ENCODE measurements around the gene NELFCD. TPM values are rescaled to one million over a fixed set of nuclear protein-coding genes. Genes with fewer than 3 reads are reported as not detected.
A peak's percentile ranks its signal among the peaks of the same experiment; 100 is the strongest.

NELFCD gene
- total and polyA plus RNA-seq, 9 of the 15 experiments (the other 6 are each of a cell fraction or from before 2014, with no cell fraction given): 11.7 to 163 (median 96.5) TPM

DNA sequence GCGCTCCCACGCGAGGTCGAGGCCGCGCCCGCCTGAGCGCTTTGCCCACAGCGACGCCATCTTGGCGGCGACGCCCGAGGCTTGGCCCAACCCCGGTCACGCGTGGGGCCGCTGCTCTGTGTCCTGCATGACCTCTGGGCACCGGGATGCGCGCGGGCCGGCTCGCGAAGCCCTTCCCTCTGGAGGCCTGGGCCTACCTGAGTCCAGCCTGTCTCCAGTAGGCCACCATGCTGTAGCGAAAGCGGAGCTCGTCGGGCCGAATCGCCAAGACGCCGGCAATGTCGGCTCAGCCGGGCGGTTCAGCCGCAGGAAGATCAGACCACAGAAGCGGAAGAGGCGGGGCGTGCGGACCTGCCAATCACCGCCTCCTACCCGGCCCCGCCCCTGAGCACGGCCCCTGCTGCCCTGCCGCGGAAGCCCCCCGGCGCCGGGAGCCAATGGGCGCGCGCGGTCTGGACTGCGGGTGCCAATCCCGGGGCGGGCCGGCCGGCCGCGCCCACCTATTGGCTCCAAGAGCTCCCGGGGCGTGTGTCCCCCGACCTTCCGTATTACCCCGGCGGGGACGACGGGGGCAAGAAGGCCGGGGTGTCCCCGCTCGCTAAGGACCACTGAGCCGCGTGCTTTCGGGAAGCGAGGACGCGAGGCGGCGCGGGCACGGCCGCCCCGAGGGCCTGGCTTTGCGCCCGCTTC, 51.1 kb downstream of the NELFCD start, which contains the start of gene ATP5F1E (continued):
- TF ChIP-seq XRCC4 (IDR thresholded peaks at IDR 0.05; ENCODE audit: extremely low read depth, insufficient read depth, insufficient read length) (no peak), ZNF212 (CRISPR knock-in tag; IDR thresholded peaks at IDR 0.05) (no peak; the same call in 1 of the 2 replicates), PYGO2 (tag; IDR thresholded peaks at IDR 0.05) (peak; percentile 53; the same call in 1 of the 2 replicates), FOS (IDR thresholded peaks at IDR 0.05; ENCODE audit: extremely low read depth, insufficient read length) (peak; percentile 82), ZBED1 (IDR thresholded peaks at IDR 0.05) (no peak), ZNF384 (IDR thresholded peaks at IDR 0.05; ENCODE audit: low read depth, low read length) (no peak), BDP1 (IDR thresholded peaks at IDR 0.05; ENCODE audit: insufficient read depth, insufficient read length) (no peak), RB1 (IDR thresholded peaks at IDR 0.05; ENCODE audit: low read depth) (peak; percentile 41), ZNF57 (CRISPR knock-in tag; IDR thresholded peaks at IDR 0.05) (peak; percentile 87), ARNT (IDR thresholded peaks at IDR 0.05) (no peak), NFIC (IDR thresholded peaks at IDR 0.05) (peak; percentile 66), TCF7L2 (IDR thresholded peaks at IDR 0.05; ENCODE audit: low read depth, low read length) (no peak), ZNF282 (CRISPR knock-in tag; IDR thresholded peaks at IDR 0.05) (no peak), ZKSCAN8 (CRISPR knock-in tag; IDR thresholded peaks at IDR 0.05) (peak; percentile 47; the same call in 1 of the 2 replicates), CBFA2T3 (IDR thresholded peaks at IDR 0.05) (no peak), ETS2 (tag; IDR thresholded peaks at IDR 0.05; ENCODE audit: borderline replicate concordance, poor library complexity, severe bottlenecking) (peak; percentile 90)
- TF ChIP-seq, protein P1, sequence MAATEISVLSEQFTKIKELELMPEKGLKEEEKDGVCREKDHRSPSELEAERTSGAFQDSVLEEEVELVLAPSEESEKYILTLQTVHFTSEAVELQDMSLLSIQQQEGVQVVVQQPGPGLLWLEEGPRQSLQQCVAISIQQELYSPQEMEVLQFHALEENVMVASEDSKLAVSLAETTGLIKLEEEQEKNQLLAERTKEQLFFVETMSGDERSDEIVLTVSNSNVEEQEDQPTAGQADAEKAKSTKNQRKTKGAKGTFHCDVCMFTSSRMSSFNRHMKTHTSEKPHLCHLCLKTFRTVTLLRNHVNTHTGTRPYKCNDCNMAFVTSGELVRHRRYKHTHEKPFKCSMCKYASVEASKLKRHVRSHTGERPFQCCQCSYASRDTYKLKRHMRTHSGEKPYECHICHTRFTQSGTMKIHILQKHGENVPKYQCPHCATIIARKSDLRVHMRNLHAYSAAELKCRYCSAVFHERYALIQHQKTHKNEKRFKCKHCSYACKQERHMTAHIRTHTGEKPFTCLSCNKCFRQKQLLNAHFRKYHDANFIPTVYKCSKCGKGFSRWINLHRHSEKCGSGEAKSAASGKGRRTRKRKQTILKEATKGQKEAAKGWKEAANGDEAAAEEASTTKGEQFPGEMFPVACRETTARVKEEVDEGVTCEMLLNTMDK (IDR thresholded peaks at IDR 0.05; ENCODE audit: borderline replicate concordance, insufficient read depth, low read depth, low read length, poor library complexity, severe bottlenecking): no peak
- TF ChIP-seq, protein P2, sequence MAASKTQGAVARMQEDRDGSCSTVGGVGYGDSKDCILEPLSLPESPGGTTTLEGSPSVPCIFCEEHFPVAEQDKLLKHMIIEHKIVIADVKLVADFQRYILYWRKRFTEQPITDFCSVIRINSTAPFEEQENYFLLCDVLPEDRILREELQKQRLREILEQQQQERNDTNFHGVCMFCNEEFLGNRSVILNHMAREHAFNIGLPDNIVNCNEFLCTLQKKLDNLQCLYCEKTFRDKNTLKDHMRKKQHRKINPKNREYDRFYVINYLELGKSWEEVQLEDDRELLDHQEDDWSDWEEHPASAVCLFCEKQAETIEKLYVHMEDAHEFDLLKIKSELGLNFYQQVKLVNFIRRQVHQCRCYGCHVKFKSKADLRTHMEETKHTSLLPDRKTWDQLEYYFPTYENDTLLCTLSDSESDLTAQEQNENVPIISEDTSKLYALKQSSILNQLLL (CRISPR knock-in tag; IDR thresholded peaks at IDR 0.05; ENCODE audit: borderline replicate concordance): no peak
- TF ChIP-seq, protein P3, sequence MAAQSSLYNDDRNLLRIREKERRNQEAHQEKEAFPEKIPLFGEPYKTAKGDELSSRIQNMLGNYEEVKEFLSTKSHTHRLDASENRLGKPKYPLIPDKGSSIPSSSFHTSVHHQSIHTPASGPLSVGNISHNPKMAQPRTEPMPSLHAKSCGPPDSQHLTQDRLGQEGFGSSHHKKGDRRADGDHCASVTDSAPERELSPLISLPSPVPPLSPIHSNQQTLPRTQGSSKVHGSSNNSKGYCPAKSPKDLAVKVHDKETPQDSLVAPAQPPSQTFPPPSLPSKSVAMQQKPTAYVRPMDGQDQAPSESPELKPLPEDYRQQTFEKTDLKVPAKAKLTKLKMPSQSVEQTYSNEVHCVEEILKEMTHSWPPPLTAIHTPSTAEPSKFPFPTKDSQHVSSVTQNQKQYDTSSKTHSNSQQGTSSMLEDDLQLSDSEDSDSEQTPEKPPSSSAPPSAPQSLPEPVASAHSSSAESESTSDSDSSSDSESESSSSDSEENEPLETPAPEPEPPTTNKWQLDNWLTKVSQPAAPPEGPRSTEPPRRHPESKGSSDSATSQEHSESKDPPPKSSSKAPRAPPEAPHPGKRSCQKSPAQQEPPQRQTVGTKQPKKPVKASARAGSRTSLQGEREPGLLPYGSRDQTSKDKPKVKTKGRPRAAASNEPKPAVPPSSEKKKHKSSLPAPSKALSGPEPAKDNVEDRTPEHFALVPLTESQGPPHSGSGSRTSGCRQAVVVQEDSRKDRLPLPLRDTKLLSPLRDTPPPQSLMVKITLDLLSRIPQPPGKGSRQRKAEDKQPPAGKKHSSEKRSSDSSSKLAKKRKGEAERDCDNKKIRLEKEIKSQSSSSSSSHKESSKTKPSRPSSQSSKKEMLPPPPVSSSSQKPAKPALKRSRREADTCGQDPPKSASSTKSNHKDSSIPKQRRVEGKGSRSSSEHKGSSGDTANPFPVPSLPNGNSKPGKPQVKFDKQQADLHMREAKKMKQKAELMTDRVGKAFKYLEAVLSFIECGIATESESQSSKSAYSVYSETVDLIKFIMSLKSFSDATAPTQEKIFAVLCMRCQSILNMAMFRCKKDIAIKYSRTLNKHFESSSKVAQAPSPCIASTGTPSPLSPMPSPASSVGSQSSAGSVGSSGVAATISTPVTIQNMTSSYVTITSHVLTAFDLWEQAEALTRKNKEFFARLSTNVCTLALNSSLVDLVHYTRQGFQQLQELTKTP (IDR thresholded peaks at IDR 0.05; ENCODE audit: low read depth in 1 of 2, partially characterized antibody in 2 of 2): no peak
- TF ChIP-seq, protein P4, sequence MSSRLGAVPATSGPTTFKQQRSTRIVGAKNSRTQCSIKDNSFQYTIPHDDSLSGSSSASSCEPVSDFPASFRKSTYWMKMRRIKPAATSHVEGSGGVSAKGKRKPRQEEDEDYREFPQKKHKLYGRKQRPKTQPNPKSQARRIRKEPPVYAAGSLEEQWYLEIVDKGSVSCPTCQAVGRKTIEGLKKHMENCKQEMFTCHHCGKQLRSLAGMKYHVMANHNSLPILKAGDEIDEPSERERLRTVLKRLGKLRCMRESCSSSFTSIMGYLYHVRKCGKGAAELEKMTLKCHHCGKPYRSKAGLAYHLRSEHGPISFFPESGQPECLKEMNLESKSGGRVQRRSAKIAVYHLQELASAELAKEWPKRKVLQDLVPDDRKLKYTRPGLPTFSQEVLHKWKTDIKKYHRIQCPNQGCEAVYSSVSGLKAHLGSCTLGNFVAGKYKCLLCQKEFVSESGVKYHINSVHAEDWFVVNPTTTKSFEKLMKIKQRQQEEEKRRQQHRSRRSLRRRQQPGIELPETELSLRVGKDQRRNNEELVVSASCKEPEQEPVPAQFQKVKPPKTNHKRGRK (tag; IDR thresholded peaks at IDR 0.05): no peak
